ENCODE data around the gene NADSYN1.

NADSYN1 gene

DNA sequence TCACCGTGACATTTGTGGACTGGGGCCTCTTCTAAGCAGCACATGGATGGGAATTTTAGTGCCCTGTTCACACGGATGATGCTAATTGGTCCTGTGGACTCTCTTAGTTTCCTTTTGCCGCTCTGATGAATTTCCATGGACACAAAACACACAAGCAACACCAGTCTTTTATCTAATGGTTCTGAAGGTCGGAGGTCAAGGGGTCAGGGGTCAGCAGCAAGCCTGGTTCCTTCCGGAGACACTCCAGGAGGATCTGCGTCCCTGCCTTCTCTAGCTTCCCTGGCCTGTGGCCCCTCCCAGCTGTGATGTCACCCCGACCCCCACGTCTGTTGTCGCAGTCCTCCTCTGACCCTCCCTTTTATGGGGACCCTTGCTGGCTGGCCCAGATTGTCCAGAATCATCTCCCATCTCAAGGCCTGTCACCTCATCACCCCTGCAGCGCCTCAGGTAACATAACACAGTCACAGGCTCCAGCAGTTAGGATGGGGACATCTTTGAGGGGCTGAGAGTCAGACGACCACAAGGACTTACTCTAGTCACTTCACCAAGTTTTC lies 6.8 kb downstream of the NADSYN1 start:
- Histone ChIP-seq H3K9ac (ENCODE audit: low read length) (no peak overlapping the region), H4K20me1 (ENCODE audit: insufficient read depth, low read length) (no peaks in the 10 kb centered on the region), H3K4me3 (ENCODE audit: low read depth, low read length, poor library complexity, severe bottlenecking) (no peak overlapping the region), H2AFZ (ENCODE audit: low read length) (no peak overlapping the region), H3K4me1 (ENCODE audit: insufficient read depth, low read length, severe bottlenecking) (no peaks in the 10 kb centered on the region), H3F3A (ENCODE audit: insufficient read depth, low read length) (no peaks in the 10 kb centered on the region), H3K9me2 (ENCODE audit: low read depth, low read length) (no peaks in the 10 kb centered on the region), H3K27me3 (ENCODE audit: insufficient read depth, low read length) (no peaks in the 10 kb centered on the region), H3K79me2 (ENCODE audit: insufficient read depth, low read length) (no peaks in the 10 kb centered on the region), H3K36me3 (ENCODE audit: insufficient read depth, low read length) (peaks cover 49% of the 10 kb centered on the region), H3K27ac (ENCODE audit: low read depth, low read length, poor library complexity, severe bottlenecking) (no peak overlapping the region), H3K9me3 (ENCODE audit: low read length) (no peaks in the 10 kb centered on the region), H3K4me2 (ENCODE audit: low read length) (no peak overlapping the region)
- TF ChIP-seq EZH2 (IDR thresholded peaks at IDR 0.05; ENCODE audit: borderline replicate concordance, low read length) = no peak
- TF ChIP-seq, protein P1, sequence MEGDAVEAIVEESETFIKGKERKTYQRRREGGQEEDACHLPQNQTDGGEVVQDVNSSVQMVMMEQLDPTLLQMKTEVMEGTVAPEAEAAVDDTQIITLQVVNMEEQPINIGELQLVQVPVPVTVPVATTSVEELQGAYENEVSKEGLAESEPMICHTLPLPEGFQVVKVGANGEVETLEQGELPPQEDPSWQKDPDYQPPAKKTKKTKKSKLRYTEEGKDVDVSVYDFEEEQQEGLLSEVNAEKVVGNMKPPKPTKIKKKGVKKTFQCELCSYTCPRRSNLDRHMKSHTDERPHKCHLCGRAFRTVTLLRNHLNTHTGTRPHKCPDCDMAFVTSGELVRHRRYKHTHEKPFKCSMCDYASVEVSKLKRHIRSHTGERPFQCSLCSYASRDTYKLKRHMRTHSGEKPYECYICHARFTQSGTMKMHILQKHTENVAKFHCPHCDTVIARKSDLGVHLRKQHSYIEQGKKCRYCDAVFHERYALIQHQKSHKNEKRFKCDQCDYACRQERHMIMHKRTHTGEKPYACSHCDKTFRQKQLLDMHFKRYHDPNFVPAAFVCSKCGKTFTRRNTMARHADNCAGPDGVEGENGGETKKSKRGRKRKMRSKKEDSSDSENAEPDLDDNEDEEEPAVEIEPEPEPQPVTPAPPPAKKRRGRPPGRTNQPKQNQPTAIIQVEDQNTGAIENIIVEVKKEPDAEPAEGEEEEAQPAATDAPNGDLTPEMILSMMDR (IDR thresholded peaks at IDR 0.05; ENCODE audit: low read length) = no peak

DNA sequence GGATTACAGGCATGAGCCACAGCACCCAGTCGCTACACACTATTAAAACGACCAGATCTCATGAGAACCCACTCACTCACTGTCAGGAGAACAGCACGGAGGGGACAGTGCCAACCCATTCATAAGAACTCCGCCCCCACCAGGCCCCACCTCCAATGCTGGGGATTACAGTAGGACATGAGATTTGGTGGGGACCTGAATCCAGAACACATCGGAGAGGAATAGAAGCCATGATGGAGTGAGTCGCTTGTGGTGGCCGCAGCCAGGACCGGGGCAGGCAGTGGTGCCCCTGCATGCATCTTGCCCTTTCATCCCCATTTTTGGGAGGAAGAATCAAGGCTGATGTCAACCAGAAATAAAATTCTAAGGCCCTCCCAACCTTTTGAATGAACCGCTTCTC lies 8.7 kb downstream of the NADSYN1 start:
- Histone ChIP-seq H3K27ac (ENCODE audit: low read depth, low read length, poor library complexity, severe bottlenecking) (no peak overlapping the region), H3K4me1 (ENCODE audit: insufficient read depth, low read length, severe bottlenecking) (no peaks in the 10 kb centered on the region), H3K4me2 (ENCODE audit: low read length) (no peak overlapping the region), H3F3A (ENCODE audit: insufficient read depth, low read length) (no peaks in the 10 kb centered on the region), H3K9me2 (ENCODE audit: low read depth, low read length) (no peaks in the 10 kb centered on the region), H3K9ac (ENCODE audit: low read length) (no peak overlapping the region), H3K27me3 (ENCODE audit: insufficient read depth, low read length) (no peaks in the 10 kb centered on the region), H2AFZ (ENCODE audit: low read length) (no peak overlapping the region), H4K20me1 (ENCODE audit: insufficient read depth, low read length) (no peaks in the 10 kb centered on the region), H3K9me3 (ENCODE audit: low read length) (no peaks in the 10 kb centered on the region), H3K36me3 (ENCODE audit: insufficient read depth, low read length) (peaks cover 45% of the 10 kb centered on the region), H3K4me3 (ENCODE audit: low read depth, low read length, poor library complexity, severe bottlenecking) (no peak overlapping the region), H3K79me2 (ENCODE audit: insufficient read depth, low read length) (no peaks in the 10 kb centered on the region)
- no peak for TF ChIP-seq EZH2 (IDR thresholded peaks at IDR 0.05; ENCODE audit: borderline replicate concordance, low read length)
- TF ChIP-seq, protein P1 (IDR thresholded peaks at IDR 0.05; ENCODE audit: low read length) = no peak

DNA sequence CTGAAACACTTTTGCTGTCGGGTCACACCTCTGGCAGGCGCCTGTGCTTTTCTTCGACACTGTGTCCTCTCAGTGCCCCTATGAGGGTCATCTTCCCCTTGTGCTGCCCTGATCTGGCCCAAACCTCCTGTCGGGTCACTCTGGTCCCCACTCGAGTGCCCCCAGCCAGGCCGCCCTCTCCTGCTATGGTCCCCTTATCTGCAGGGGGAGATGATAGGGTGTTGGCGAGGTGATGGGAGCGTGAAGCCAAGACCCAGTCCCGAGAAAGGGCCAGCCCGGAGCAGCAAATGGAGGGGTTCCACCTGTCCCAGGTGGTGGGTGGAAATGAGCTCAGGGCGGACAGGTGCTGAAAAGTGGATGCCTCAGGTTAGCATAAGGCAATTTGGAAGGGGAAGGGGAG lies 9.7 kb downstream of the NADSYN1 start:
- no peaks in the 10 kb centered on the region for H3K79me2 ChIP-seq (ENCODE audit: insufficient read depth, low read length)
- H3K9me2 ChIP-seq (ENCODE audit: low read depth, low read length) = no peaks in the 10 kb centered on the region
- H3K36me3 ChIP-seq (ENCODE audit: insufficient read depth, low read length) = peaks cover 54% of the 10 kb centered on the region
- 0 out of 2 replicates have a peak, but pooled peaks cover 1% of the 10 kb centered on the region for H3K9me3 ChIP-seq (ENCODE audit: low read length)
- H3K4me2 ChIP-seq (ENCODE audit: low read length) = no peak overlapping the region
- no peaks in the 10 kb centered on the region for H3K27me3 ChIP-seq (ENCODE audit: insufficient read depth, low read length)
- H3K27ac ChIP-seq (ENCODE audit: low read depth, low read length, poor library complexity, severe bottlenecking) = no peak overlapping the region
- H3K9ac ChIP-seq (ENCODE audit: low read length) = no peak overlapping the region
- no peaks in the 10 kb centered on the region for H3F3A ChIP-seq (ENCODE audit: insufficient read depth, low read length)
- no peaks in the 10 kb centered on the region for H4K20me1 ChIP-seq (ENCODE audit: insufficient read depth, low read length)
- TF ChIP-seq, protein P1 (IDR thresholded peaks at IDR 0.05; ENCODE audit: low read length) = no peak
- TF ChIP-seq EZH2 (IDR thresholded peaks at IDR 0.05; ENCODE audit: borderline replicate concordance, low read length) = no peak
- H2AFZ ChIP-seq (ENCODE audit: low read length) = no peak overlapping the region
- no peaks in the 10 kb centered on the region for H3K4me1 ChIP-seq (ENCODE audit: insufficient read depth, low read length, severe bottlenecking)
- H3K4me3 ChIP-seq (ENCODE audit: low read depth, low read length, poor library complexity, severe bottlenecking) = no peak overlapping the region
